Coronary artery (tissue), 2 donors: ENCODE measurements around the gene ARL15.

Source experiments
- DNase-seq: peaks from one replicate; pipeline ENCODE4 v3.0.0-alpha.2; 2017; ENCODE audit warnings: low spot score
- H3K27ac ChIP-seq, 2 donors: fragments of 200-600 bp; sonication (generic); one replicate each; pipeline ENCODE4 v1.5.1; 2016 to 2019
- H3K4me3 ChIP-seq: fragments of 200-600 bp; sonication (generic); 2 replicates; pipeline ENCODE4 v1.5.1; 2016; ENCODE audit warnings: mild to moderate bottlenecking, moderate library complexity
- CTCF ChIP-seq: fragments of 200-600 bp; sonication (generic); IDR thresholded peaks from one replicate; pipeline ENCODE4 v1.5.1; 2019; ENCODE audit warnings: antibody characterized with exemption

Gene ARL15

DNA sequence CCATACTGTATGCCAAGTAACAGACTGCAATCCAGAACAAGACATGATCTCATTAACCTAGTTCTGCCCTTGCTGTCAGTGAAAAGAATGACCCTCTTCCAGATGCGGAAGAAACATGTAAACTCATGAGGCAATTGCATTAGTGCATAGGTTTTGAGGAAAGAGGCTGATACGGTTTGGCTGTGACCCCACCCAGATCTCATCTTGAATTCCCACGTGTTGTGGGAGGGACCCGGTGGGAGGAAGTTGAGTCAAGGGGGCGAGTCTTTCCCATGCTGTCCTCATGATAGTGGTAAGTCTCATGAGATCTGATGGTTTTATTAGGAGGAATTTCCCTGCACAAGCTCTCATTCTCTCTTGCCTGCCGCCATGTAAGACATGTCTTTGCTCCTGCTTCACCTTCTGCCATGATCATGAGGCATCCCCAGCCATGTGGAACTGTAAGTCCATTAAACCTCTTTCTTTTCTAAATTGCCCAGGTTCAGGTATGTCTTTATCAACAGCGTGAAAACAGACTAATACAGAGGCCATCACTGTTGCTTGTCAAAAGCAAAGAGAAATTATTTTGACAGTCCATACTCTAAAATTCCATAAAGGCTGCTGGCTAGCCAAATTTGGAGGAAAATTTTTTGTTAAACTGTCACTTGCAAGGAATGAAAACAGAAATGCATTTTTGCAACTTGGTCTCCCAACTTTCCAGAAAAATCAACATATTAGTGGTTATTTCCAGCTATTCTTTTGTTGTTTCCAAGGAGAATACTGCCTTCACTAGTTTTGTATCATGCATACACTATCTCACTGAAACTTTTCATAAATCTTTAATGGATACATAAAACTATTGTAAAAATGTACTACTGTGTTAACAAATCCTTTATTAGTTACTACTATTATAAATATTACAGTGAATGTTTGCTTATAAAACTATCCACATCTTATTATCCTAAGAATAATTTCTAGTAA lies 3.2 kb upstream of the ARL15 start:
- H3K4me3 ChIP-seq, result no peak overlapping the region
- no peak for DNase-seq
- no peak overlapping the region for H3K27ac ChIP-seq
- TF ChIP-seq CTCF, result no peak

DNA sequence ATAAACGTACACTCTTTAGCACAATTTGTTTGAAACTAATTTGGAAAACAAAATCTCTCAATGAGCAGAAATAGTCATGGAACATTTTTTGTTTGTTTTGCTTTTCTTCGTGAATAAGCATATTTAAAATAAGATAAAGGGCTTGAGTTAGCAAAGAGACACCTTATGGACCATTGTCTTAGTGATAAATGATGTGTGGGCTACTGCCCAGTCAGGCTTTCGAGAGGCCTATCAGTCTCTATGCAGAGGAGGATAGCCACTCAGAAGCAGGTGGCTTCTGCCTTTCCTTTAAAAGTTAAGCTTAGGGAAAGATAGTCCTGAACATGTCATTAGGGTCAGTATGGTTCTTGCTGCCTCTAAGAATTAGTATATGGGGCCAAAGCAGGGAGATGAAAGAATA lies 2.1 kb upstream of the ARL15 start:
- Histone ChIP-seq H3K4me3 (no peak overlapping the region), H3K27ac (no peak overlapping the region)
- TF ChIP-seq CTCF, result no peak
- no peak for DNase-seq

GRCh38 chr5:54311176-54311677 lies 854 bp upstream of the ARL15 start:
- Histone ChIP-seq H3K27ac (peak overlapping the region; percentile 85 to 86), H3K4me3 (peak overlapping the region; percentile 85)
- no peak for DNase-seq
- TF ChIP-seq CTCF, result no peak

DNA sequence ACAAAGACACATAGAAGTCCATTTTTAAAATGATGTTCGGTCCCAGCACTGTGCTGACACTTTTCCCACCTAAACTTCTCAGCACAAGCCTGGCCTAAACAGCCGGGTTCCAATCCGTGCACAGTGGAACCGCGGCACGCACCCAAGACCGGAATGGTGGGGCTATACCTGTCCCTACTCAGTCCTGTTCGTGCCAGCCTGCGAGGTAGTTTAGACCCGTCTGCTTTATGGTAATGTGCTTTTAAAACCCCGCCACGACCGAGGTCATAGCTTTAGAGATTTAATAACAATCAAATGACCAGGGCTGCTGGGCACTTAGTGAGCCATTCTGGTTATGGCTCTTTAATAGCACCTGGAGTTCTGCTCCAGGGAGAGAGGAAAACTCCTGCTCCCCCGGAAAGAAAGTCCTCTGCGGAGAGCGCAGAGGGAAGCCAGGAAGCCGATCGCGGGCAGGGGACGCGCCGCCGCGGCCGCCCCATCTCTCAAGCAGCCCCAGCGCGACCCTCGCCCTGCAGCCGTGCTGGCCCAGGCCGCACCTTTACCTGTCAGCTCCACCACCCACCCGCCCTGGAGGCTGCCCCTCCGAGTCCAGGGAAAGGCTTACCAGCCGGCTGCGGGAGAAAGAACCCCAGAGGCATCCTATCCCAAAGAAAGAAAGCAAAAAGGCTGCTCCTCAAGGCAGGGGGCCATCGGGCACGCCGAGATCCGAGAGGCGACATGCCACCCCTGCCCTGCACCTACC lies 511 bp downstream of the ARL15 start:
- no peak for TF ChIP-seq CTCF
- peak overlapping the region; percentile 85 for H3K4me3 ChIP-seq
- no peak for DNase-seq
- H3K27ac ChIP-seq, result peak overlapping the region; percentile 82 to 86

GRCh38 chr5:54309276-54309675 lies 1.1 kb downstream of the ARL15 start:
- TF ChIP-seq CTCF, result no peak
- no peak for DNase-seq
- no peak overlapping the region for H3K27ac ChIP-seq
- H3K4me3 ChIP-seq, result peak overlapping the region; percentile 85

GRCh38 chr5:54307583-54307982 lies 2.8 kb downstream of the ARL15 start:
- no peak for TF ChIP-seq CTCF
- no peak for DNase-seq
- H3K4me3 ChIP-seq, result no peak overlapping the region
- no peak overlapping the region for H3K27ac ChIP-seq
